DND-41 (cell line): ENCODE data around the gene ZNF444.

Experiments used
- EZH2 ChIP-seq: IDR thresholded peaks from 3 replicates; pipeline ENCODE4 v1.6.1; 2012; ENCODE audit warnings: borderline replicate concordance, low read depth, mild to moderate bottlenecking, moderate library complexity, low read length, inconsistent platforms; ENCODE audit not compliant: severe bottlenecking
- TF ChIP-seq, protein P1 (sequence below): IDR thresholded peaks from 2 replicates; pipeline ENCODE4 v1.5.1; 2012; ENCODE audit warnings: borderline replicate concordance, low read length, moderate library complexity, mild to moderate bottlenecking; ENCODE audit not compliant: poor library complexity, severe bottlenecking; ENCODE audit errors: extremely low read depth

DNA sequence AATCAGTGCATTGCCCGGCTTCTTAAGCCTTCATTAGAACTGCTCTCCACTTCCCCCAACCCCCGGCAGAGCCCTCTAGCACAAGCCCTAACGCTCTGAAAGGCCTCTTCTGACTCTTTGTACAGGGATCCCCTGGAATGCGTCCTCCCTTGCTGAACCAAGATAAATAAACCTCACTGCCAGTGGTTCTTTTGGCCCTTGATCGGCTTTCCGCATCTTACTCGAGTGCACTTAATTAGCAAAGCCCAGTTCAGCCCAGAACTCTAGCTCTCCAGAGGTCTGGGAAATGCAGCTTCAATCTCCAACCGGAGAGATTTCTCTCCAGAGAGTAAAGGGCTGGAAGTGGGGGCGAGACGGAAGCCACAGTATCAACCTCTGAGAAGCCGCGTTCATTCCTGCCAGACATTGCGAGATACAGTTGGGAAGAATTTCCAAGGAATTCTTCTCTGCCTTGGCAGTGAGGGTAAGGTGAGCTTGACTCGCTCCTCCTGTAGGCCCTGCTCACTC is 8.7 kb upstream of the ZNF444 start:
- TF ChIP-seq, protein P1, sequence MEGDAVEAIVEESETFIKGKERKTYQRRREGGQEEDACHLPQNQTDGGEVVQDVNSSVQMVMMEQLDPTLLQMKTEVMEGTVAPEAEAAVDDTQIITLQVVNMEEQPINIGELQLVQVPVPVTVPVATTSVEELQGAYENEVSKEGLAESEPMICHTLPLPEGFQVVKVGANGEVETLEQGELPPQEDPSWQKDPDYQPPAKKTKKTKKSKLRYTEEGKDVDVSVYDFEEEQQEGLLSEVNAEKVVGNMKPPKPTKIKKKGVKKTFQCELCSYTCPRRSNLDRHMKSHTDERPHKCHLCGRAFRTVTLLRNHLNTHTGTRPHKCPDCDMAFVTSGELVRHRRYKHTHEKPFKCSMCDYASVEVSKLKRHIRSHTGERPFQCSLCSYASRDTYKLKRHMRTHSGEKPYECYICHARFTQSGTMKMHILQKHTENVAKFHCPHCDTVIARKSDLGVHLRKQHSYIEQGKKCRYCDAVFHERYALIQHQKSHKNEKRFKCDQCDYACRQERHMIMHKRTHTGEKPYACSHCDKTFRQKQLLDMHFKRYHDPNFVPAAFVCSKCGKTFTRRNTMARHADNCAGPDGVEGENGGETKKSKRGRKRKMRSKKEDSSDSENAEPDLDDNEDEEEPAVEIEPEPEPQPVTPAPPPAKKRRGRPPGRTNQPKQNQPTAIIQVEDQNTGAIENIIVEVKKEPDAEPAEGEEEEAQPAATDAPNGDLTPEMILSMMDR = no peak
- TF ChIP-seq EZH2 = no peak
